Activated naive CD8-positive, alpha-beta T cell treated with anti-CD3 and anti-CD28 coated beads, Interleukin-2, amount 50 U/mL, for 24 hours (primary cell): Measurements from ENCODE around the gene PDE4D.
"Not testable (repeated sequence)": the region's sequence is repeated elsewhere in the genome, so short reads cannot be mapped to it uniquely, and the experiment has no call there.

Experiments
- ATAC-seq: fragments of 150-1000 bp; cut with Tn5 transposase; one replicate; pipeline ENCODE4 v1.10.0; 2021
- DNase-seq: peaks from one replicate; pipeline ENCODE4 v3.0.0; 2021
- H3K27ac Mint-ChIP-seq: one replicate; pipeline ENCODE4 v1.8.0; 2021; ENCODE audit warnings: mild to moderate bottlenecking, mixed read lengths
- H3K27me3 Mint-ChIP-seq: one replicate; pipeline ENCODE4 v1.8.0; 2021; ENCODE audit warnings: mixed read lengths
- H3K36me3 Mint-ChIP-seq: one replicate; pipeline ENCODE4 v1.8.0; 2021; ENCODE audit warnings: low read depth, mixed read lengths
- H3K4me1 Mint-ChIP-seq: one replicate; pipeline ENCODE4 v1.8.0; 2021; ENCODE audit warnings: mixed read lengths
- H3K4me3 Mint-ChIP-seq: one replicate; pipeline ENCODE4 v1.8.0; 2021; ENCODE audit warnings: mild to moderate bottlenecking, moderate library complexity, mixed read lengths
- H3K9me3 Mint-ChIP-seq: one replicate; pipeline ENCODE4 v1.8.0; 2021; ENCODE audit warnings: mixed read lengths

PDE4D gene

DNA sequence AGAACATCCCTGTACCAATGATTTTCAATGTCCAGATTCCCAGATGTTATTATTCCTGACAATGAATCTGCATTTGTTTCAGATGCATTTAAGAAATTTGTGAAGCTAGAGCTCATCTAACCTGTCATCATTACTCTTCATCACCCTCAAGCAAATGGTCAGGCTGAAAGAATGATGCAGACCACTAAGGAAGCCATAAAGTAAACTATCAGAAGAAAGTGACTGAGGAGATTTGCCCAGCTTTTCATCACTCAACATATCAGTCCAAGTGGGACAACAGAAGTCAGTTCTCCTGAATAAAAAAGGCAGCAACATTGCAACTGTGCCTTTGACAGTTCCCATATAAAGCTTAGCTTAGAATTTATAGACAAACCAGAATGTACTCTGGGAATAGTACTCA, 419.9 kb downstream of the PDE4D start:
- Mint-ChIP-seq H3K27ac (no peak overlapping the region), H3K4me3 (no peak overlapping the region), H3K36me3 (no peaks in the 10 kb centered on the region), H3K27me3 (no peaks in the 10 kb centered on the region), H3K9me3 (no peaks in the 10 kb centered on the region), H3K4me1 (no peaks in the 10 kb centered on the region)
- DNase-seq, result no peak
- no peak for ATAC-seq

DNA sequence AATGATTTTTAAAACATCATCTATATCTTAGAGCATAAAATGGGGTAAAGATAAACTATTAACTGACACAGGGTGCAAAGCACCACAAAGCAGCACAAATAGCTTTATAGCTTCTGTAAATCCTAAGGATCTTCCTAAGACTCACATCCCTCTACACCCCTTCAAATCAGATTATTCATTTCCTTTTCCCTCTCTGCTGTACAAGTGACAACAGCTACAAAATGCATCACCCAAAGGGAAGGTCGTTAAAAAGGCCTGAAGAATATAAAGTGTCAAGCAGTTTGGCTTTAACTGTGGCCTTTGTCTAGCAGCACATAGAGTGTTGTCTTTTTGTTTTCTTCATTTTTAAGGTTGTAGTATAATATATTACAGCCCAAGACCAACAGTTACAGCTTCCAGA, 422.1 kb downstream of the PDE4D start:
- Mint-ChIP-seq H3K9me3 (no peaks in the 10 kb centered on the region), H3K27ac (no peak overlapping the region), H3K4me3 (no peak overlapping the region), H3K4me1 (no peaks in the 10 kb centered on the region), H3K27me3 (no peaks in the 10 kb centered on the region), H3K36me3 (no peaks in the 10 kb centered on the region)
- ATAC-seq (no peak), DNase-seq (no peak)

GRCh38 chr5:59467969-59468368, 425.6 kb downstream of the PDE4D start:
- no peak for ATAC-seq
- no peak overlapping the region for H3K4me3 Mint-ChIP-seq
- no peaks in the 10 kb centered on the region for H3K36me3 Mint-ChIP-seq

DNA sequence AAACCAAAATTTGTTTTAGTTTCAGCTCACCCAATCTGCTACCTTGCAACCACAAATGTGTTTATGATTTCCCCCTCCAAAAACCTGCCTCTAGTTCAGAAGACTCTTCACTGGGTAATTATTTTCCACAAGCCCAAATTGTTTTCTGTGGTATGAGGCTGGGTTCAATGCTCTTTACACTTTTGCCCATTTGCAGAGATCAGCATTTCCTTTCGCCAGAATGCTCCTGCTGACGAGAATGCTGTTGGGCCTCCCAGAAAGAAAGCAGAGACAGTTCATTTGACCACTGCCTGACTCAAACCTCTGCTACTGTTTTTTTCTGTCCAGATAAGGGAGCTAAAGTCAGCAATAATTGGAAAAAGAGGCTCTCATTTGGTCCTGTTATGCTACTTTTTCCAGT, 427.3 kb downstream of the PDE4D start:
- Mint-ChIP-seq H3K27ac (no peak overlapping the region), H3K27me3 (no peaks in the 10 kb centered on the region), H3K9me3 (no peaks in the 10 kb centered on the region), H3K36me3 (no peaks in the 10 kb centered on the region), H3K4me3 (no peak overlapping the region), H3K4me1 (no peaks in the 10 kb centered on the region)
- ATAC-seq (no peak), DNase-seq (no peak)

More at GRCh38 chr5:59467969-59468368, 425.6 kb downstream of the PDE4D start:
- Mint-ChIP-seq H3K27me3 (no peaks in the 10 kb centered on the region), H3K9me3 (no peaks in the 10 kb centered on the region), H3K4me1 (no peaks in the 10 kb centered on the region), H3K27ac (no peak overlapping the region)
- no peak for DNase-seq

- Mint-ChIP-seq H3K4me1 (no peaks in the 10 kb centered on the region), H3K27ac (no peak overlapping the region), H3K36me3 (no peaks in the 10 kb centered on the region), H3K27me3 (no peaks in the 10 kb centered on the region), H3K9me3 (no peaks in the 10 kb centered on the region), H3K4me3 (no peak overlapping the region)
- ATAC-seq, result no peak
- DNase-seq, result no peak
These were observed 428.6 kb downstream of the PDE4D start for GRCh38 chr5:59464969-59465368.

DNA sequence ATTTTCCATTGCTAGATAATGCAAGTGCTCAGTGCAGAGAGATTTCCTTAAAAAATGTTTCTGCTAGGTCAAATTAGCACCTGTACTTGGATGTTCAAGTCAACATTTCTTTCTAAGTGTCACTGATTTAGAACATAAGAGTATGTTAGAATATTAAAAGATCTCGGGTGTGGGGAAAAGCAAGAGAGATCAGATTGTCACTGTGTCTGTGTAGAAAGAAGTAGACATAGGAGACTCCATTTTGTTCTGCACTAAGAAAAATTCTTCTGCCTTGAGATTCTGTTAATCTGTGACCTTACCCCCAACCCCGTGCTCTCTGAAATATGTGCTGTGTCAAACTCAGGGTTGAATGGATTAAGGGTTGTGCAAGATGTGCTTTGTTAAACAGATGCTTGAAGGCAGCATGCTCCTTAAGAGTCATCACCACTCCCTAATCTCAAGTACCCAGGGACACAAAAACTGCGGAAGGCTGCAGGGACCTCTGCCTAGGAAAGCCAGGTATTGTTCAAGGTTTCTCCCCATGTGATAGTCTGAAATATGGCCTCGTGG, 429.8 kb downstream of the PDE4D start:
- H3K27me3 Mint-ChIP-seq, H3K27ac Mint-ChIP-seq, H3K9me3 Mint-ChIP-seq, H3K36me3 Mint-ChIP-seq, H3K4me3 Mint-ChIP-seq, DNase-seq, H3K4me1 Mint-ChIP-seq, ATAC-seq: not testable (repeated sequence)

GRCh38 chr5:59462956-59463355, 430.6 kb downstream of the PDE4D start:
- no peaks in the 10 kb centered on the region for H3K4me1 Mint-ChIP-seq
- no peak for DNase-seq
- no peak overlapping the region for H3K4me3 Mint-ChIP-seq
- ATAC-seq, result no peak
- H3K9me3 Mint-ChIP-seq, result no peaks in the 10 kb centered on the region
- no peak overlapping the region for H3K27ac Mint-ChIP-seq
- no peaks in the 10 kb centered on the region for H3K27me3 Mint-ChIP-seq
- H3K36me3 Mint-ChIP-seq, result no peaks in the 10 kb centered on the region

GRCh38 chr5:59460368-59461153, 433.0 kb downstream of the PDE4D start:
- no peak for ATAC-seq
- DNase-seq, result no peak
- H3K4me1 Mint-ChIP-seq, result no peaks in the 10 kb centered on the region
- no peak overlapping the region for H3K27ac Mint-ChIP-seq
- H3K27me3 Mint-ChIP-seq, result no peaks in the 10 kb centered on the region
- no peaks in the 10 kb centered on the region for H3K9me3 Mint-ChIP-seq
- peaks cover 2% of the 10 kb centered on the region for H3K36me3 Mint-ChIP-seq
- no peak overlapping the region for H3K4me3 Mint-ChIP-seq

DNA sequence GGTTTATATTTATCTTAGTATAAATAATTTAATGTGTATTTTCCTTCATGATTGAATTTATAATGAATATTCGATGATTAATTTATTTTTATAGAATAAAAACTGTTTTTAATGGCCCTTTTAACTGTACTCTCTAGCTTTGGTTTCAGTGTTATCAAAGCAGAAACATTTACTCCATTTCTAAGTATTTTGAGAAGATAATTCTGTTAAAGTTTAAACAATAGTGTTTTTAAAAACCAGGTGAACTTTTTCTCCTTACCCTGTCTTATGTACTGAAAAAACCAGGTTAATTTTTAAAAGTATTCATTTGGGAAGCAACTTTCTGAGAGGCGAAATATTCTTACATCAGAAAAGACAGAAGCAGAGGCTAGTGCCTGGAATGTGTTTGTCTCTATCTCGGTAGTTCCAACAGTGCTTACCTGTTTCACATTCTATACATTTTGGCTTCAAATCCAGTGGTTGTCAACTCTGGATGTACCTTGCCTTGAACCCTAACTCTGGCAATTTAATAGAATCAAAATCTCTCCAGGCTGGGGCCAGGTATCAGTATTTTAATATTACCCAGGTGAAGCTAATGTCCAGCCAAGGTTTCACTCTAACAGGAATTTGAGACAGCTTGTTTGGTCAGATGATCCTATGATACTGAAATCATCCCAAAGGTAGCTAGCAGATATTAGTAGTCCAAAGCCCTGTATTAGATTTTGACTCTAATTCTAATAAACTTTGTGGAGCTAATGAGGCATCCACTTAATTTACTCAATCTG, 434.4 kb downstream of the PDE4D start:
- Mint-ChIP-seq H3K9me3 (no peaks in the 10 kb centered on the region), H3K27me3 (no peaks in the 10 kb centered on the region), H3K4me3 (no peak overlapping the region), H3K27ac (no peak overlapping the region), H3K4me1 (no peaks in the 10 kb centered on the region), H3K36me3 (peaks cover 2% of the 10 kb centered on the region)
- ATAC-seq, result no peak
- DNase-seq, result no peak

DNA sequence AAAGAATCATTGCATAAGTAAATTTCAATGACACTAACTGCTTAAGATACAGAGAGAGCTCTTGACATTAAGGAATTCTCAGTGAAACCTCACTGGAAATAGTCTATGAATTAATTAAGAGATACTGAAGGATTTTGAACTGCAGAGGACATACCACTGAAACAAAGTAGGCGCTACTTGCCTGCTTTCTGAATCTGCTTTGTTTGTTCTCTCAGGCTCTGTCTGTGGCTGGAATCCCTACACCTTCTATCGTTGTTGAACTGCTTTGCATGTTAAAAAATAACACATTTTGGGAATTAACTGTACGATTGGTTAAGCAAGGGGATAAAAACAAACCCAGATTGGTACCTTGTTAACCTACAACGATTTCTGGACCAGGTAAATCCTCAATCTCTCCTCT, 435.2 kb downstream of the PDE4D start:
- no peak for DNase-seq
- no peak overlapping the region for H3K4me3 Mint-ChIP-seq
- no peak for ATAC-seq
- no peak overlapping the region for H3K27ac Mint-ChIP-seq
- H3K36me3 Mint-ChIP-seq, result peaks cover 2% of the 10 kb centered on the region
- H3K9me3 Mint-ChIP-seq, result no peaks in the 10 kb centered on the region
- H3K27me3 Mint-ChIP-seq, result no peaks in the 10 kb centered on the region
- H3K4me1 Mint-ChIP-seq, result no peaks in the 10 kb centered on the region

DNA sequence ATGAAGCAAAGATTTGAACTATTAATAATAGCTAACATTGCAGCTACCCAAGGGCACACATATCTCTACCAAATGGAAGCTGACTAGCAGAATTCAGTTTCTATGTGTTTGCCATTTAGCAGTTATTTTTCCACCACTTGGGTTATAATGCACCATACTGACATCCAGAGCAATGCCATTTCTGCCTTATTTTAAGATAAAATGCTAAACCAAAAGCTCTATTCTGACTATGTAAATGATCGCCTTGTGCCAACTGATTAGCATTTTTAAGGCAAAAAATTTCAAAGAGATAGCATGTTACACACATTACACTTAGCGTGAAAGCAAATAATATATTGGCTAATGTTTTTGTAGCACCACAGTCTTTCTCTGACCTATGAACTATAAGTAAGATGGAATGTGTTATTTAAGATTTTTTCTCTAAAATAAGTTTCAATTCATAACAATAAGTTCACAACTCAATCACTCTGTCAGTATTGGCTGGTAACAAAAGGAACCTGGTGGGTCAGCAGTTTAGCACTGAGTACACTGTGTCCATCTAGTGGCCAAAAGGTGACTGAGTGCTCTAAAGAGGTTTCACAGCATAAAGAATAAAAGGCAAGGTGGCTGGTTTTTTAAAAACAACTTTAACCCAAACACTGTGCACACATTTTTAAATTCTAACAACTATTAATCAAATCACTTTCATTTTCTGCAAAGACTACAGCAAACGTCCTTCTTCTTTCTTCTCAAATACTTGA, 443.5 kb downstream of the PDE4D start:
- Mint-ChIP-seq H3K4me3 (no peak overlapping the region), H3K9me3 (no peaks in the 10 kb centered on the region), H3K27me3 (no peaks in the 10 kb centered on the region), H3K36me3 (no peaks in the 10 kb centered on the region), H3K27ac (no peak overlapping the region), H3K4me1 (no peaks in the 10 kb centered on the region)
- DNase-seq (no peak), ATAC-seq (no peak)

GRCh38 chr5:59446356-59446755, 447.2 kb downstream of the PDE4D start:
- Mint-ChIP-seq H3K4me3 (no peak overlapping the region), H3K36me3 (no peaks in the 10 kb centered on the region), H3K27me3 (no peaks in the 10 kb centered on the region), H3K4me1 (no peaks in the 10 kb centered on the region), H3K9me3 (no peaks in the 10 kb centered on the region), H3K27ac (no peak overlapping the region)
- DNase-seq (no peak), ATAC-seq (no peak)

DNA sequence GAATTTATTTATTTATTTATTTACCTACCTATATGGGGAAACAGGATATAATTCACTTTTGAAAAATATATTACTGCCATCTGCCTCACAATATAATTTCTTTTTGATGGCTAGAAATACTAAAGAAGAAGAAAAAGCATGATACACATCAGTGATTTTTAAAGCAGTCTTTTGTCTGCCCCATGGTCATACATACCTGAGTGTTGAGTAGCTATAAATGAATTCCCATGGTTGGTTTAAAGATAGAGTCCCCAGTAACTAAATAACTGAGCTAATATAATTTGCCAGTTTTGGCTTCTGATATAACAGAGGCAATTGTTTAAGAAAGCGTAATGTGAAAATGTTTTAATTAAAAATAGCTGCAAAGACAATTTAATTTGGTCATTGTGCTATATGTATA, 447.8 kb downstream of the PDE4D start:
- no peaks in the 10 kb centered on the region for H3K9me3 Mint-ChIP-seq
- H3K27me3 Mint-ChIP-seq, result no peaks in the 10 kb centered on the region
- H3K4me3 Mint-ChIP-seq, result no peak overlapping the region
- H3K27ac Mint-ChIP-seq, result no peak overlapping the region
- DNase-seq (no peak), ATAC-seq (no peak)
- no peaks in the 10 kb centered on the region for H3K4me1 Mint-ChIP-seq
- no peaks in the 10 kb centered on the region for H3K36me3 Mint-ChIP-seq

DNA sequence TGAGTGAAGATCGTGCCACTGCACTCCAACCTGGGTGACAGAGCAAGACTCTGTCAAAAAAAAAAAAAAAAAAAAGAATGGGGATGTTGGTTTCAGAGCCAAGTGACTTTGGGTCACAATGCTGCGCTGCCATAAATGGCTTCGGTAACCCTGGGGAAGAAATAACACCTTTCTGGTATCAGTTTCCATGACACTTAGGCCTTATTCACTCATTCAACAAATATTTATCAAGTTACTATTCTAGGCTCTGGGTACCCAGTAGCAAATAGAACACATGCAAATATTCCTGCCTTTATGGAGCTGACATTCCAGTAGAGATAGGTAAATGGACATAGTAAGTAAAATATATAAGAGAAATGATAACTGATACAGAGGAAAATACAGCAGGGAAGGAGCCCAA, 454.2 kb downstream of the PDE4D start:
- H3K36me3 Mint-ChIP-seq, result no peaks in the 10 kb centered on the region
- no peak for ATAC-seq
- no peak for DNase-seq
- no peaks in the 10 kb centered on the region for H3K9me3 Mint-ChIP-seq
- no peaks in the 10 kb centered on the region for H3K27me3 Mint-ChIP-seq
- H3K4me1 Mint-ChIP-seq, result no peaks in the 10 kb centered on the region
- H3K27ac Mint-ChIP-seq, result no peak overlapping the region
- H3K4me3 Mint-ChIP-seq, result no peak overlapping the region

- no peak for ATAC-seq
- no peaks in the 10 kb centered on the region for H3K36me3 Mint-ChIP-seq
- H3K27ac Mint-ChIP-seq, result no peak overlapping the region
- H3K27me3 Mint-ChIP-seq, result no peaks in the 10 kb centered on the region
- H3K4me3 Mint-ChIP-seq, result no peak overlapping the region
- H3K9me3 Mint-ChIP-seq, result no peaks in the 10 kb centered on the region
- no peaks in the 10 kb centered on the region for H3K4me1 Mint-ChIP-seq
- no peak for DNase-seq
These were observed 456.4 kb downstream of the PDE4D start for GRCh38 chr5:59437176-59437575.
